HCT116 (cell line): Measurements from ENCODE around the gene ACOT12. TPM values are rescaled to one million over a fixed set of nuclear protein-coding genes. Genes with fewer than 3 reads are reported as not detected.

Experiments used
- ATAC-seq: fragments of 200-7000 bp; cut with Tn5 transposase; 2 replicates; pipeline ENCODE4 v1.9.1; 2020; ENCODE audit warnings: mild to moderate bottlenecking, moderate library complexity
- BruUV-seq: library from RNA; stranded (reverse); fragments of 400-500 nt; replicated peaks from 2 replicates; lab custom pipeline; 2021; lab: Mats Ljungman, UMichigan
- CTCF ChIA-PET: fragments of 300-600 bp; sonication (Branson Sonifier 250); formaldehyde crosslinking; loops from one replicate; lab custom pipeline; 2021; ENCODE audit warnings: antibody characterized with exemption; lab: Charles Lee
- POLR2A ChIA-PET: fragments of 300-600, 350-600 bp; sonication (Branson Sonifier 250); formaldehyde crosslinking; loops from one replicate; lab custom pipeline; 2021; ENCODE audit warnings: antibody characterized with exemption; lab: Charles Lee
- RAD21 ChIA-PET, 2 experiments: fragments of 300-600 bp; sonication (Branson Sonifier 250); formaldehyde crosslinking; loops; one replicate each; lab custom pipeline; 2023; ENCODE audit warnings: low total read pairs in 2 of 2; ENCODE audit not compliant: uncharacterized antibody in 2 of 2, unreplicated experiment in 2 of 2, low non-redundant PET in 1 of 2; lab: Charles Lee
- DNase-seq: peaks from one replicate; pipeline ENCODE4 v3.0.0-alpha.2; 2010; ENCODE audit warnings: low read depth, low spot score
- H2AFZ ChIP-seq: fragments of 200-600 bp; shearing (Covaris generic), sonication (generic); 2 replicates; pipeline ENCODE4 v1.6.1; 2017; ENCODE audit warnings: low read depth, mixed run types, mixed read lengths, antibody characterized with exemption, low read length; ENCODE audit not compliant: poor library complexity, severe bottlenecking
- H3K27ac ChIP-seq: 2 replicates; pipeline ENCODE4 v1.5.1; 2012; ENCODE audit warnings: low read depth, low read length
- H3K27me3 ChIP-seq: fragments of 200-600 bp; sonication (generic); 2 replicates; pipeline ENCODE4 v1.6.1; 2016; ENCODE audit warnings: mixed run types, low read length, mixed read lengths; ENCODE audit not compliant: insufficient read depth
- H3K36me3 ChIP-seq, 2 experiments: fragments of 200-500 bp in 1 of 2; fragments of 200-600 bp in 1 of 2; sonication (Bioruptor generic) in 1 of 2; sonication (generic) in 1 of 2; 2 replicates each; pipeline versions ENCODE4 v1.5.1 to v1.6.1; 2014 to 2016; ENCODE audit warnings: low read length in 2 of 2, inconsistent platforms in 1 of 2, mixed read lengths in 1 of 2, mixed run types in 1 of 2; ENCODE audit not compliant: insufficient read depth in 2 of 2, control insufficient read depth in 1 of 2
- H3K4me1 ChIP-seq, 2 experiments: fragments of 200-600 bp in 1 of 2; sonication (generic) in 1 of 2; 2 replicates each; pipeline versions ENCODE4 v1.5.1 to v1.6.1; 2012 to 2017; ENCODE audit warnings: low read length in 2 of 2, inconsistent platforms in 1 of 2, mild to moderate bottlenecking in 1 of 2, mixed read lengths in 1 of 2, mixed run types in 1 of 2, moderate library complexity in 1 of 2; ENCODE audit not compliant: insufficient read depth in 2 of 2, control insufficient read depth in 1 of 2
- H3K4me2 ChIP-seq: fragments of 200-600 bp; sonication (generic); 2 replicates; pipeline ENCODE4 v1.6.1; 2017; ENCODE audit warnings: mixed run types, low read length, mixed read lengths
- H3K4me3 ChIP-seq, 2 experiments: fragments of 200-600 bp in 1 of 2; sonication (generic) in 1 of 2; replicated peaks in 1 of 2; 2 replicates each; pipeline ENCODE4 v1.5.1; 2011 to 2016; ENCODE audit warnings: low read length in 2 of 2, control low read depth in 1 of 2, low read depth in 1 of 2, mild to moderate bottlenecking in 1 of 2, mixed read lengths in 1 of 2, mixed run types in 1 of 2
- H3K79me2 ChIP-seq: fragments of 200-600 bp; sonication (generic); 2 replicates; pipeline ENCODE4 v1.6.1; 2017; ENCODE audit warnings: mild to moderate bottlenecking, mixed run types, low read length, moderate library complexity, mixed read lengths; ENCODE audit not compliant: insufficient read depth
- H3K9ac ChIP-seq: fragments of 200-600 bp; sonication (generic); 2 replicates; pipeline ENCODE4 v1.6.1; 2016; ENCODE audit warnings: low read length, mixed read lengths
- H3K9me2 ChIP-seq: fragments of 200-600 bp; sonication (generic), shearing (Covaris generic); 2 replicates; pipeline ENCODE4 v1.6.1; 2017; ENCODE audit warnings: mixed run types, mild to moderate bottlenecking, moderate library complexity; ENCODE audit not compliant: insufficient read depth
- H3K9me3 ChIP-seq, 2 experiments: fragments of 200-500 bp in 1 of 2; fragments of 200-600 bp in 1 of 2; sonication (Bioruptor generic) in 1 of 2; sonication (generic) in 1 of 2; 2 replicates each; pipeline ENCODE4 v1.6.1; 2014 to 2017; ENCODE audit warnings: low read length in 2 of 2, mixed read lengths in 2 of 2, inconsistent platforms in 1 of 2, low read depth in 1 of 2, mild to moderate bottlenecking in 1 of 2, mixed run types in 1 of 2, moderate library complexity in 1 of 2; ENCODE audit not compliant: control insufficient read depth in 1 of 2, insufficient read depth in 1 of 2
- H4K20me1 ChIP-seq: fragments of 200-600 bp; sonication (generic), shearing (Covaris generic); 2 replicates; pipeline ENCODE4 v1.6.1; 2017; ENCODE audit warnings: mixed run types, mild to moderate bottlenecking, moderate library complexity; ENCODE audit not compliant: insufficient read depth
- CTCF ChIP-seq, 3 experiments: fragments of 200-600 bp in 1 of 3; sonication (generic) in 1 of 3; IDR thresholded peaks in 2 of 3; conservative IDR thresholded peaks in 1 of 3; 2 replicates each; pipeline ENCODE4 v1.5.1; 2012 to 2017; ENCODE audit warnings: low read depth in 2 of 3, low read length in 2 of 3, antibody characterized with exemption in 1 of 3, borderline replicate concordance in 1 of 3, control low read depth in 1 of 3, mild to moderate bottlenecking in 1 of 3, mixed read lengths in 1 of 3, mixed run types in 1 of 3, moderate library complexity in 1 of 3; ENCODE audit not compliant: insufficient read depth in 1 of 3
- EGR1 ChIP-seq: IDR thresholded peaks from 2 replicates; pipeline ENCODE4 v1.6.1; 2012; ENCODE audit warnings: low read depth
- ELF1 ChIP-seq: IDR thresholded peaks from 2 replicates; pipeline ENCODE4 v1.6.1; 2012; ENCODE audit warnings: low read depth, borderline replicate concordance
- EZH2 ChIP-seq: fragments of 200-600 bp; sonication (generic); IDR thresholded peaks from 2 replicates; pipeline ENCODE4 v1.6.1; 2017; ENCODE audit warnings: antibody characterized with exemption, mixed run types
- POLR2A ChIP-seq: IDR thresholded peaks from 2 replicates; pipeline ENCODE4 v1.7.0; 2011; ENCODE audit warnings: borderline replicate concordance; ENCODE audit not compliant: insufficient read depth, insufficient read length; ENCODE audit errors: extremely low read depth
- ZFX ChIP-seq: fragments of 450-650 bp; IDR thresholded peaks from 2 replicates; pipeline ENCODE4 v1.6.1; 2017
- intact Hi-C: fragments of 100-400 bp; cut with micrococcal nuclease; formaldehyde crosslinking; loops from 2 replicates; pipeline ENCODE4 v1.10.0; 2022
- total RNA-seq: library from RNA; stranded (reverse); gene quantifications from one replicate; pipeline ENCODE4 v1.2.1, GENCODE V29; 2021; ENCODE audit not compliant: unreplicated experiment
- TF ChIP-seq, protein P1 (sequence below): IDR thresholded peaks from 2 replicates; pipeline ENCODE4 v1.6.1; 2012; ENCODE audit warnings: low read depth

Gene ACOT12
- total RNA-seq, 1 experiment from 2014 or later = not detected

DNA sequence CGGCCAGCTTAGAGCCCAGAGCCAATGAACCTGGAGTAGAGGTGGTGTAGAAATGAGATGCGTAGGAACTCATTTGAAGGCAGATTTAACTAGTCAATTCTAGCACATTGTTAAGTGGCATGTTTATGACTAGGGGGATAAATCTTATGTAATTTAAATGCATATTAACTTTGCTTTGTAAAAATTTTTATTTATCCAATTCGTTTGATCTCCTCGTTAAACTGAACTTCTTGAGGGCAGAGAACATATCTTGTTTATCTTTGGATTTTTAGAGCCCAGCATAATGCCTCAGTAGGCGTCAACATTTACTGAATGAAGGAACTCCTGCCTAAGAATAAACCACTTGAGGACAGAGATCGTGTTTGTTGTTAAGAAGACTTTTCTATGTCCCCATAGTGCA, 41.1 kb upstream of the ACOT12 start:
- no peaks in the 10 kb centered on the region for H3K4me1 ChIP-seq
- H3K4me3 ChIP-seq = no peak overlapping the region
- intact Hi-C loops = no loop called here
- H3K9me2 ChIP-seq = no peaks in the 10 kb centered on the region
- BruUV-seq = no TSS peak
- no peak overlapping the region for H3K9ac ChIP-seq
- TF ChIP-seq EGR1 (no peak), CTCF (IDR thresholded peaks at IDR 0.05 in 2 of 3, conservative IDR thresholded peaks at IDR 0.05 in 1 of 3; ENCODE audit: borderline replicate concordance in 1 of 3, insufficient read depth in 1 of 3, low read depth in 2 of 3, low read length in 2 of 3) (no peak), ELF1 (no peak), POLR2A (no peak), EZH2 (no peak), ZFX (no peak)
- TF ChIP-seq, protein P1, sequence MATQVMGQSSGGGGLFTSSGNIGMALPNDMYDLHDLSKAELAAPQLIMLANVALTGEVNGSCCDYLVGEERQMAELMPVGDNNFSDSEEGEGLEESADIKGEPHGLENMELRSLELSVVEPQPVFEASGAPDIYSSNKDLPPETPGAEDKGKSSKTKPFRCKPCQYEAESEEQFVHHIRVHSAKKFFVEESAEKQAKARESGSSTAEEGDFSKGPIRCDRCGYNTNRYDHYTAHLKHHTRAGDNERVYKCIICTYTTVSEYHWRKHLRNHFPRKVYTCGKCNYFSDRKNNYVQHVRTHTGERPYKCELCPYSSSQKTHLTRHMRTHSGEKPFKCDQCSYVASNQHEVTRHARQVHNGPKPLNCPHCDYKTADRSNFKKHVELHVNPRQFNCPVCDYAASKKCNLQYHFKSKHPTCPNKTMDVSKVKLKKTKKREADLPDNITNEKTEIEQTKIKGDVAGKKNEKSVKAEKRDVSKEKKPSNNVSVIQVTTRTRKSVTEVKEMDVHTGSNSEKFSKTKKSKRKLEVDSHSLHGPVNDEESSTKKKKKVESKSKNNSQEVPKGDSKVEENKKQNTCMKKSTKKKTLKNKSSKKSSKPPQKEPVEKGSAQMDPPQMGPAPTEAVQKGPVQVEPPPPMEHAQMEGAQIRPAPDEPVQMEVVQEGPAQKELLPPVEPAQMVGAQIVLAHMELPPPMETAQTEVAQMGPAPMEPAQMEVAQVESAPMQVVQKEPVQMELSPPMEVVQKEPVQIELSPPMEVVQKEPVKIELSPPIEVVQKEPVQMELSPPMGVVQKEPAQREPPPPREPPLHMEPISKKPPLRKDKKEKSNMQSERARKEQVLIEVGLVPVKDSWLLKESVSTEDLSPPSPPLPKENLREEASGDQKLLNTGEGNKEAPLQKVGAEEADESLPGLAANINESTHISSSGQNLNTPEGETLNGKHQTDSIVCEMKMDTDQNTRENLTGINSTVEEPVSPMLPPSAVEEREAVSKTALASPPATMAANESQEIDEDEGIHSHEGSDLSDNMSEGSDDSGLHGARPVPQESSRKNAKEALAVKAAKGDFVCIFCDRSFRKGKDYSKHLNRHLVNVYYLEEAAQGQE = no peak
- TF ChIP-seq, all 23 proteins: peak for 0
- Histone ChIP-seq H3K4me2 (no peak overlapping the region), H3K27ac (no peak overlapping the region), H3K36me3 (no peaks in the 10 kb centered on the region), H4K20me1 (no peaks in the 10 kb centered on the region), H3K27me3 (no peaks in the 10 kb centered on the region), H3K9me3 (no peaks in the 10 kb centered on the region), H3K79me2 (no peaks in the 10 kb centered on the region), H2AFZ (no peak overlapping the region)
- no peak for DNase-seq
- RAD21 ChIA-PET = no interaction called here
- CTCF ChIA-PET = no interaction called here
- ATAC-seq = no peak
- POLR2A ChIA-PET = no interaction called here
